Measurements from ENCODE around the gene ANKRD52. TPM values are rescaled to one million over a fixed set of nuclear protein-coding genes. Genes with fewer than 3 reads are reported as not detected.
A peak's percentile ranks its signal among the peaks of the same experiment; 100 is the strongest.
"Not testable (repeated sequence)": the region's sequence is repeated elsewhere in the genome, so short reads cannot be mapped to it uniquely, and the experiment has no call there.

Gene ANKRD52
- total RNA-seq, 1 experiment from 2014 or later = 56.6 TPM

DNA sequence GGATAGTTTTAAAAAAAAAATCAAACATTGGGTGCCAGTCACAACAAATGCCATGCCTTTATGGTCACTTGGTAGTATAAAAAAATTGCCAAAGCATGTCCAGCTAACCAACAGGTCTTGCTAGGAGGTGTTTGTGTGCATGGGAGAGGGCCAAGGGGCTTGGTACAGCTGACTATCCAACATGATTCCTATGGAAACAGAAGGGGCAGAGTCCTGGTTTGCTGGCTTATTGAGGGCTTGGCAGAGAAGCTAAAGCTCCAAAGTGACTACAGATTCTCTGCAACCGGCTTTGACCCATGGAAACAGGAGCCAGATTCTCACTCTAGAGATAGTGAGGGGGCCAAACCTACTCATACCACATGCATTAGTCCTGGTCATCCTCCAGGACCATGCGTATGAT is 14.3 kb upstream of the ANKRD52 start:
- H3K27ac ChIP-seq (ENCODE audit: low read depth, low read length); H3K27me3 ChIP-seq (ENCODE audit: insufficient read depth, low read length); RAD21 ChIA-PET (ENCODE audit: low non-redundant PET in 1 of 2, low total read pairs in 2 of 2, uncharacterized antibody in 2 of 2, unreplicated experiment in 2 of 2); H3K9me2 ChIP-seq (ENCODE audit: insufficient read depth); H3K9me3 ChIP-seq (ENCODE audit: control insufficient read depth in 1 of 2, insufficient read depth in 1 of 2, low read depth in 1 of 2, low read length in 2 of 2); H3K4me2 ChIP-seq (ENCODE audit: low read length); DNase-seq (ENCODE audit: low read depth, low spot score); CTCF ChIA-PET; H4K20me1 ChIP-seq (ENCODE audit: insufficient read depth); POLR2A ChIA-PET; H3K9ac ChIP-seq (ENCODE audit: low read length); H3K4me3 ChIP-seq (replicated peaks in 1 of 2; ENCODE audit: low read depth in 1 of 2, low read length in 2 of 2); intact Hi-C loops (cut with micrococcal nuclease); ATAC-seq; H3K4me1 ChIP-seq (ENCODE audit: control insufficient read depth in 1 of 2, insufficient read depth in 2 of 2, low read length in 2 of 2); H2AFZ ChIP-seq (ENCODE audit: low read depth, low read length, poor library complexity, severe bottlenecking); H3K79me2 ChIP-seq (ENCODE audit: insufficient read depth, low read length): not testable (repeated sequence)
- peaks cover 32 to 55% of the 10 kb centered on the region in 2 experiments for H3K36me3 ChIP-seq (ENCODE audit: control insufficient read depth in 1 of 2, insufficient read depth in 2 of 2, low read length in 2 of 2)
- BruUV-seq (replicated peaks) = TSS peak; percentile 62

DNA sequence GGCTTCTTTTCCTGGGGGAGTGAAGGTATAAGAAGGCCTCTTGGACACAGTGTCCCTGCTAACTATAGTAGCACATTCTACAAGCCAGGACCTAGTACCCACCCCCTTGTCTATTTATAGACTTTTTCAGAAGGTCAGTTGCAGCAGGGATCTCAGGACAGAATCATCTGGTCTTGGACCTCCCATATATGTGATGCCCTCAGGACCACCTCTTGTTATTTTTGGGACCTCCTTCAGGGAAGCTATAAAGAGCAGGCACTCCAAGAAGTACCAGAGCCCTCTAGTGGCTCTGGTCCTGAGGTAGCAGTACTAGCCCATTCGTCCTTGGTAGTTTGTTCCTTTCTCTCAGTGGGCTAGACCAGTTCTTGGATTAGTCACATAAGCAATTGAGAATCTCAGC is 12.8 kb upstream of the ANKRD52 start:
- peak; percentile 56 to 65 (median 60); a peak in 5 of 6 replicates for TF ChIP-seq CTCF (IDR thresholded peaks at IDR 0.05 in 2 of 3, conservative IDR thresholded peaks at IDR 0.05 in 1 of 3; ENCODE audit: borderline replicate concordance in 1 of 3, insufficient read depth in 1 of 3, low read depth in 2 of 3, low read length in 2 of 3)
- no peak for TF ChIP-seq ELF1 (IDR thresholded peaks at IDR 0.05; ENCODE audit: borderline replicate concordance, low read depth)
- peak; percentile 52 for TF ChIP-seq RAD21 (IDR thresholded peaks at IDR 0.05; ENCODE audit: low read depth)
- TF ChIP-seq POLR2A (IDR thresholded peaks at IDR 0.05; ENCODE audit: borderline replicate concordance, extremely low read depth, insufficient read depth, insufficient read length) = no peak
- Histone ChIP-seq H4K20me1 (ENCODE audit: insufficient read depth) (no peaks in the 10 kb centered on the region), H3K27ac (ENCODE audit: low read depth, low read length) (no peak overlapping the region), H3K36me3 (ENCODE audit: control insufficient read depth in 1 of 2, insufficient read depth in 2 of 2, low read length in 2 of 2) (peaks cover 28 to 51% of the 10 kb centered on the region in 2 experiments), H3K9me3 (ENCODE audit: control insufficient read depth in 1 of 2, insufficient read depth in 1 of 2, low read depth in 1 of 2, low read length in 2 of 2) (no peaks in the 10 kb centered on the region), H2AFZ (ENCODE audit: low read depth, low read length, poor library complexity, severe bottlenecking) (no peak overlapping the region), H3K4me3 (replicated peaks in 1 of 2; ENCODE audit: low read depth in 1 of 2, low read length in 2 of 2) (no peak overlapping the region), H3K9ac (ENCODE audit: low read length) (no peak overlapping the region), H3K27me3 (ENCODE audit: insufficient read depth, low read length) (no peaks in the 10 kb centered on the region), H3K4me2 (ENCODE audit: low read length) (no peak overlapping the region), H3K4me1 (ENCODE audit: control insufficient read depth in 1 of 2, insufficient read depth in 2 of 2, low read length in 2 of 2) (peaks cover 3 to 15% of the 10 kb centered on the region in 2 experiments; a peak in 3 of 4 replicates), H3K9me2 (ENCODE audit: insufficient read depth) (no peaks in the 10 kb centered on the region), H3K79me2 (ENCODE audit: insufficient read depth, low read length) (no peaks in the 10 kb centered on the region)
- DNase-seq (ENCODE audit: low read depth, low spot score) (no peak), ATAC-seq (peak; percentile 30)
- ChIA-PET POLR2A (no interaction called here), RAD21 (ENCODE audit: low non-redundant PET in 1 of 2, low total read pairs in 2 of 2, uncharacterized antibody in 2 of 2, unreplicated experiment in 2 of 2) (no interaction called here), CTCF (interaction anchor here (0.8 kb wide), 1 partner anchor 21 kb away, joined by 3 read pairs; no protein-coding TSS in a partner anchor)
- no TSS peak for BruUV-seq (replicated peaks)
- intact Hi-C loops (cut with micrococcal nuclease) = no loop called here

Data from HCT116 (cell line).